DMS53 (cell line): ENCODE data around the gene RXRB.
"Not testable (repeated sequence)": the region's sequence is repeated elsewhere in the genome, so short reads cannot be mapped to it uniquely, and the experiment has no call there.

Experiments used
- DNase-seq: peaks from one replicate; lab custom pipeline; 2025; lab: John Stamatoyannopoulos, UW

Gene RXRB

GRCh38 chr6:33163540-33163939 lies 36.9 kb downstream of the RXRB start:
- DNase-seq: no peak

GRCh38 chr6:33161354-33162331 lies 38.8 kb downstream of the RXRB start:
- DNase-seq: peak; percentile 82

DNA sequence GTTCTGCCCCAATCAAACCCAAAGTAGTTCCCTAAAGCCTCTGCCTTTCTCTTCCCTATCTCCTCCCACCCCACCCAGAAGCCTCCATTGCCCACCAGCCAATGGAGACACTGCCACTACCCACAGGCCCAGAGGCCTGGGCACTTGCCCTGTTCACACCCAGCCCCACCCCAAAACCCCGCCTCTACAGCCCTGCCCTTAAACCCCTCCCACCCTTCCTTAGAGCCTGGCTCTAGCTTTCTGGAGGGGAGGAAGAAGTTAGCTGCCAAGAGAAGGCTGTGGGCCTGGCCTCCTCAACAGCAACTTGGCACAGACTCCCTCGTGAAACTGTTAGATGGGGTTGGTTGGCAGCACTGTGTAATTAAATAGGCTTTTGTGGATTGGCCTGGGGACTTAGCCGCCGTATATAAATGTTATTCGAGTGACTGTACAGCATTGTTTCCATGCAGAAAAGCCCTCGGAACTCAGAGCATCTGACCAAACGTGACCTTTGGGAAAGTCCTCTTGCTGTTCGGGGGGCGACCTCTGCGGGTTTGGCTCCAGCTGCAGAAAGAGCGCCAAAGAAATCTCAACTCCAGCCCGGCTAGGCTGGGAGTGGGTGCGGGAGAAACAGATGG lies 39.6 kb downstream of the RXRB start:
- DNase-seq: no peak

GRCh38 chr6:33160096-33160495 lies 40.4 kb downstream of the RXRB start:
- DNase-seq: no peak

DNA sequence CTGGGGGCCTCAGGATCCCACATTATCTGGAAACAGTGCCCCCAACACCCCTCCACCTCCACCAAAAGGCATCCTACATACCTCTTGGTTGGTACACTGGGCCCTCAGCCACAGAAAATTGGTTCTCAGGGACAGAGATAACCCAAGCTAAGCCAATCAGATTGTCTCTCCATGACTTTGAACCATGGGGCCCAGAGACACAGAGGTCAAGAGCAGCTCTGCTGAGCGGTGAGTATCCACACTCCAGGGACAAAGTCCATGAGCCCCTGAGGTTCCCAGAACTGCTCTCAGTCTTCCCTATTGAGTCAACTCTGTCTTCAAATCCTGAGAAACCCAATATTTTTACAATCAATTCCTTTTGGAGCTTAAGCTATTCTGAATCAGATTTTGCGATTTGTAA lies 43.5 kb downstream of the RXRB start:
- no peak for DNase-seq

GRCh38 chr6:33156561-33156960 lies 43.9 kb downstream of the RXRB start:
- DNase-seq: no peak

DNA sequence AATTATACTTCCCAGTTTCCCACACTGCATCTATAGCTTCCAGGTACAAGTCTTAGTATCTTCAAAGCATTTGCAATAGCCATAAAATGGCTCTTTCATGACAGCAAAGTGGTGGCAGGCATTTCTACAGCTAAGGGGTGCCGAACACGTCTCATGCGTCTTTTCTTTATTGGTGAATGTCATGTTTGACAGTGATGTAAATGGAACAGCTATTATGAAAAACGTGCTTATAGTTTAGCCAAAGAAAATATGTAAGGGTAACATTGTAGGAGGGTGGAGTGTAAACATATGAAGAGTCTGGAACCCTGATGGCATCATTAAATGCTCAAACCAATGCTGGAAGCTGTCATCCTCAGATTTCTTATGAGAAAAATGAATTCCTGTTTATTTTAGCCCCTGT lies 46.1 kb downstream of the RXRB start:
- no peak for DNase-seq

DNA sequence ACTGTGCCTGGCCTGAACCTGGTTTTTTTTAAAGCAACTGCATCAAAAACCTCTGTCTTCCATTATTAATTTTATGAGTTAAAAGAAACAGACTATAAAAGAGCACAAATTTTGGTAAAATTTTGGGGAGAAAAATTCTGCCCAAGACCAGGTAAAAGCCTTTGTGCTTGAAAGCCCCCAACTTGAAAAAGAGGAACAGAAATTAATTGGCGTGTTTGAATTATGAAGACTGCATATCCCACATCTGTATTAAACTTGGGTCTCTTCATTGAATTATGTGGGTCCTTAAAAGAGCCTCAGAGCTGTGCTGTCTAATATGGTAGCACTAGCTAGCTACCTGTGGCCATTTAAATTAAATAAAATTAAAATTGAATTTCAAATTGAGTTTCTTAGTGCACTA lies 49.4 kb downstream of the RXRB start:
- DNase-seq: no peak

GRCh38 chr6:33150560-33150959 lies 49.9 kb downstream of the RXRB start:
- not testable (repeated sequence) for DNase-seq

- peak; percentile 68 for DNase-seq
Observed at GRCh38 chr6:33147807-33148666, 52.4 kb downstream of the RXRB start.

DNA sequence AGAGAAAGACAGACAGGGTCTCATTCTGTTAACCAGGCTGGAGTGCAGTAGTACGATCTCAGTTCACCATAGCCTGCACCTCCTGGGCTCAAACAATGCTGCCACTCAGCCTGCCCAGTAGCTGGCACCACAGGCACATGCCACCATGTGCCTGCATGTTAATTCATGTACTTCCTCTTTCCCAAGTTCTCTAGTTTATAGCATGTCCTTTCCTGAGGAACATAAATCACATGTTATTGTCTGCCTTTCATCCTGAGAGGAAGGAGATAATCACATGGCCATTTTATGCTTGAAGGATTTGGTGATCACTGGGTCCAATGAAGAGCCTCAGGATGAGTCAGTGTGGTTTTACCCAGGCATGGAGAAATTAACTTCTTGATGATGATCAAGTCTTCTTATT lies 56.1 kb downstream of the RXRB start:
- DNase-seq: peak; percentile 13
